H1 (cell line): ENCODE data around the gene TNIP1.

Experiments
- CEBPB ChIP-seq: IDR thresholded peaks from 2 replicates; pipeline ENCODE4 v1.6.1; 2012; ENCODE audit warnings: low read depth, low read length
- CREB1 ChIP-seq: IDR thresholded peaks from 2 replicates; pipeline ENCODE4 v1.6.1; 2012; ENCODE audit warnings: inconsistent platforms
- JUN ChIP-seq: IDR thresholded peaks from 2 replicates; pipeline ENCODE4 v1.6.1; 2011; ENCODE audit warnings: low read depth, mild to moderate bottlenecking, improper control_type of control experiment, low read length
- MAX ChIP-seq: IDR thresholded peaks from 2 replicates; pipeline ENCODE4 v1.6.1; 2012; ENCODE audit warnings: inconsistent platforms
- NRF1 ChIP-seq: IDR thresholded peaks from 2 replicates; pipeline ENCODE4 v1.6.1; 2011; ENCODE audit warnings: mild to moderate bottlenecking, low read depth, low read length, improper control_type of control experiment
- POLR2A ChIP-seq, 2 experiments: IDR thresholded peaks; 1 replicate in 1 of 2; 2 replicates in 1 of 2; pipeline ENCODE4 v1.6.1; 2011; ENCODE audit warnings: low read depth in 2 of 2, low read length in 2 of 2, mild to moderate bottlenecking in 2 of 2; ENCODE audit errors: control extremely low read depth in 1 of 2
- SUZ12 ChIP-seq: fragments of 200-600 bp; sonication (generic); IDR thresholded peaks from 2 replicates; pipeline ENCODE4 v1.6.1; 2012; ENCODE audit warnings: mild to moderate bottlenecking, inconsistent platforms, low read length, moderate library complexity, mixed read lengths
- ZNF274 ChIP-seq: IDR thresholded peaks from 2 replicates; pipeline ENCODE4 v1.7.0; 2012; ENCODE audit warnings: low read length, borderline replicate concordance; ENCODE audit errors: extremely low read depth

DNA sequence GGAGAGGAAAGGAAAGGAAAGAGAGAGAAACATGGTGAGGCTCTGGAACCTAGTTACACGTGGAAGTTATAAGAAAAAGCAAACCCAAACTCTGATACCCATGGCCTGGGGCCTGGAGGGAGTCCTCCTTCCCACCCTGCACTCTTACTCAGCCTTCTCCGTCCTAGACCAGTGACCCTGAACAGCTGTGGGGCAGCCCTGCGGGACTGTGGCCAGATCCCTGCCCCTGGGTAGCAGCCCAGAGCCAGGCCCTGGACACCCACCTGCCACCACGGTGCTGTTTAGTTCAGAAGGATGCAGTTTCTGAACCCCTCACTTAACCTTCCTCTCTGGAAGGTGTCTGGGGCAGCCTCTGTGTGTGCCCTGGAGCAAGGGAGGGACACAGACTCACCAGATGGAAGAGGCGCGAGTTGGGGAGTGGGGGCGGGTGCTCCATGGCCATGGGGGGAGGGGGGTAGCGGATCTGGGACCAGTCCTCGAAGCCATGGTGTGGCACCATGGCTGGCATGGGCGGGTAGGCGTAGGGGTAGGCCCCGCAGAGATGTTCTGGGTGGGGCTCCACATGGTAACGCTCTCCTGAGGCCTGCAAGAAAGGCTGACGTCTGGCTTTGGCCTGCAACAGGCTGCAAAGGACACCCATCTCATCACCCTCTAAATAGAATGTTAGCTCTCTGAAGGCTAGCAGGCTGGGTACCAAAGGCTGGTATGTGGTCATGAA, 47.5 kb downstream of the TNIP1 start:
- TF ChIP-seq POLR2A (IDR thresholded peaks at IDR 0.05; ENCODE audit: control extremely low read depth in 1 of 2, low read depth in 2 of 2, low read length in 2 of 2), result no peak
- TF ChIP-seq NRF1, result no peak
- no peak for TF ChIP-seq MAX
- TF ChIP-seq JUN, result no peak
- no peak for TF ChIP-seq SUZ12
- TF ChIP-seq CEBPB, result no peak
- TF ChIP-seq CREB1, result no peak
- TF ChIP-seq ZNF274, result no peak
